HepG2 (cell line): ENCODE results near the gene CACNB4. TPM values are rescaled to one million over a fixed set of nuclear protein-coding genes. Genes with fewer than 3 reads are reported as not detected.

ENCODE experiments used
- ATAC-seq: fragments of 200-7000 bp; cut with Tn5 transposase; 3 replicates; pipeline ENCODE4 v1.9.1; 2020; ENCODE audit warnings: mild to moderate bottlenecking, moderate library complexity
- BruUV-seq: library from RNA; stranded (reverse); fragments of 400-500 nt; replicated peaks from 2 replicates; lab custom pipeline; 2021; lab: Mats Ljungman, UMichigan
- CTCF ChIA-PET: fragments of 300-600 bp; formaldehyde crosslinking; extraction: SDS; loops from one replicate; lab custom pipeline; 2021; ENCODE audit warnings: low total read pairs, inconsistent platforms, low intra/inter-chr PET ratio; lab: Yijun Ruan, JAX
- POLR2A ChIA-PET: fragments of 350-600 bp; sonication (Branson Sonifier 250); formaldehyde crosslinking; loops from one replicate; lab custom pipeline; 2020; ENCODE audit warnings: antibody characterized with exemption, inconsistent platforms; lab: Yijun Ruan, JAX
- DNase-seq: peaks from one replicate; pipeline ENCODE4 v3.0.0-alpha.2; 2015; ENCODE audit warnings: low spot score
- FAIRE-seq: peaks from 3 replicates; lab custom pipeline; 2011; peaks lifted over from hg19 to GRCh38; lab: Jason Lieb, UNC
- H2AFZ ChIP-seq: one replicate; pipeline ENCODE4 v1.6.1; 2011; ENCODE audit warnings: low read length, inconsistent platforms
- H3K27ac ChIP-seq: fragments of 300-600 bp; 3 replicates; pipeline ENCODE4 v1.8.0; 2011; ENCODE audit warnings: mixed run types, mild to moderate bottlenecking, mixed read lengths, low read length, inconsistent platforms; ENCODE audit not compliant: insufficient read depth; ENCODE audit errors: extremely low read length
- H3K27me3 ChIP-seq, 2 experiments: fragments of 200-600 bp in 1 of 2; 2 replicates in 1 of 2; 3 replicates in 1 of 2; pipeline versions ENCODE4 v1.6.0 to v1.8.0; 2011; ENCODE audit warnings: low read length in 2 of 2, mild to moderate bottlenecking in 2 of 2, moderate library complexity in 2 of 2, inconsistent platforms in 1 of 2; ENCODE audit not compliant: insufficient read depth in 2 of 2, control insufficient read depth in 1 of 2
- H3K36me3 ChIP-seq, 2 experiments: fragments of 200-600 bp in 1 of 2; replicated peaks in 1 of 2; 2 replicates in 1 of 2; 3 replicates in 1 of 2; pipeline versions ENCODE4 v1.5.1 to v1.8.0; 2011; ENCODE audit warnings: low read length in 2 of 2, inconsistent platforms in 1 of 2; ENCODE audit not compliant: insufficient read depth in 2 of 2, control insufficient read depth in 1 of 2
- H3K4me1 ChIP-seq: 2 replicates; pipeline ENCODE4 v1.5.1; 2012; ENCODE audit warnings: low read length, inconsistent platforms; ENCODE audit not compliant: insufficient read depth
- H3K4me2 ChIP-seq: 2 replicates; pipeline ENCODE4 v1.6.0; 2011; ENCODE audit warnings: low read depth, low read length, inconsistent platforms
- H3K4me3 ChIP-seq, 3 experiments: fragments of 200-600 bp in 1 of 3; sonication (generic), shearing (Covaris generic) in 1 of 3; replicated peaks in 1 of 3; 2 replicates each; pipeline ENCODE4 v1.5.1; 2011 to 2016; ENCODE audit warnings: low read length in 3 of 3, inconsistent platforms in 2 of 3, low read depth in 2 of 3, mild to moderate bottlenecking in 2 of 3, control low read depth in 1 of 3, mixed read lengths in 1 of 3; ENCODE audit not compliant: insufficient read depth in 1 of 3
- H3K79me2 ChIP-seq: one replicate; pipeline ENCODE4 v1.6.1; 2011; ENCODE audit warnings: low read length, inconsistent platforms; ENCODE audit not compliant: insufficient read depth
- H3K9ac ChIP-seq: 2 replicates; pipeline ENCODE4 v1.6.0; 2011; ENCODE audit warnings: mild to moderate bottlenecking, low read depth, low read length, inconsistent platforms; ENCODE audit not compliant: insufficient read depth
- H3K9me3 ChIP-seq: 2 replicates; pipeline ENCODE4 v1.5.1; 2012; ENCODE audit warnings: mild to moderate bottlenecking, low read length
- H4K20me1 ChIP-seq: 2 replicates; pipeline ENCODE4 v1.6.0; 2011; ENCODE audit warnings: inconsistent platforms, mild to moderate bottlenecking, low read length, moderate library complexity; ENCODE audit not compliant: insufficient read depth
- NR1H2 ChIP-seq: sonication (generic); formaldehyde crosslinking; IDR thresholded peaks from 2 replicates; pipeline ENCODE4 v1.8.1; 2022; ENCODE audit warnings: low read depth, missing genetic modification reagents, borderline replicate concordance
- RBAK ChIP-seq: sonication (generic); formaldehyde crosslinking; IDR thresholded peaks from 2 replicates; pipeline ENCODE4 v1.5.1; 2020; ENCODE audit warnings: mild to moderate bottlenecking, missing genetic modification reagents
- ZFP41 ChIP-seq: sonication (generic); formaldehyde crosslinking; IDR thresholded peaks from 2 replicates; pipeline ENCODE4 v1.4.0; 2020; ENCODE audit warnings: mild to moderate bottlenecking, missing genetic modification reagents, borderline replicate concordance
- ZMAT3 ChIP-seq: sonication (generic); formaldehyde crosslinking; conservative IDR thresholded peaks from 2 replicates; pipeline ENCODE4 v1.7.0; 2021; ENCODE audit warnings: missing genetic modification reagents
- ZNF225 ChIP-seq: sonication (generic); formaldehyde crosslinking; IDR thresholded peaks from 2 replicates; pipeline ENCODE4 v1.4.0; 2020; ENCODE audit warnings: mild to moderate bottlenecking, missing genetic modification reagents
- ZNF430 ChIP-seq: sonication (generic); formaldehyde crosslinking; IDR thresholded peaks from 2 replicates; pipeline ENCODE4 v1.9.0; 2021; ENCODE audit warnings: mild to moderate bottlenecking, missing genetic modification reagents
- WGBS: methylation state at CpG from one replicate; pipeline ENCODE4 v1.1.6; 2017; ENCODE audit warnings: low lambda C conversion rate; 5-methylcytosine and 5-hydroxymethylcytosine counted together
- in situ Hi-C: cut with HindIII; loops from 2 replicates; pipeline ENCODE4 v1.10.0; 2017; ENCODE audit warnings: low pct_unique_long_range_greater_than_20kb; ENCODE audit not compliant: extremely low pct_ligation_motif_present
- intact Hi-C: fragments of 100-400 bp; cut with micrococcal nuclease; formaldehyde crosslinking; loops from one replicate; pipeline ENCODE4 v1.10.0; 2022; ENCODE audit not compliant: unreplicated experiment
- polyA plus RNA-seq, 8 experiments: library from polyadenylated mRNA; depleted of rRNA in 3 of 8; stranded (reverse) in 7 of 8; unstranded in 1 of 8; fragments of >200 nt; fragmentation: Illumina TruSeq in 4 of 8; extraction: Trizol in 4 of 8; gene quantifications; 2 replicates each; pipeline versions ENCODE4 v1.2.1 to v1.2.3, GENCODE V29; 2011 to 2016; ENCODE audit warnings: low read depth in 4 of 8, missing spikeins in 1 of 8, mixed read lengths in 1 of 8; ENCODE audit not compliant: insufficient read depth in 1 of 8
- total RNA-seq, 5 experiments: library from RNA; depleted of rRNA; stranded (reverse); fragments of >200 nt; fragmentation: Illumina TruSeq; extraction: Trizol; gene quantifications; 2 replicates each; pipeline ENCODE4 v1.2.3, GENCODE V29; 2016; ENCODE audit warnings: low read depth in 1 of 5
- TF ChIP-seq, protein P1 (sequence below): sonication (generic); formaldehyde crosslinking; IDR thresholded peaks from 2 replicates; pipeline ENCODE4 v1.4.0; 2020; ENCODE audit warnings: mild to moderate bottlenecking, missing genetic modification reagents
- TF ChIP-seq, protein P2 (sequence below): IDR thresholded peaks from 2 replicates; pipeline ENCODE4 v1.4.0; 2020; ENCODE audit warnings: mild to moderate bottlenecking, missing genetic modification reagents
- TF ChIP-seq, protein P3 (sequence below): sonication (generic); formaldehyde crosslinking; IDR thresholded peaks from 2 replicates; pipeline ENCODE4 v1.5.0; 2020; ENCODE audit warnings: mild to moderate bottlenecking, missing genetic modification reagents
- TF ChIP-seq, protein P4 (sequence below): sonication (generic); formaldehyde crosslinking; conservative IDR thresholded peaks from 2 replicates; pipeline ENCODE4 v1.8.1; 2023; ENCODE audit warnings: missing genetic modification reagents
- TF ChIP-seq, protein P5 (sequence below): sonication (generic); formaldehyde crosslinking; conservative IDR thresholded peaks from 2 replicates; pipeline ENCODE4 v1.4.0; 2020; ENCODE audit warnings: missing genetic modification reagents

Gene CACNB4
- total and polyA plus RNA-seq, 2 of the 13 experiments (the other 11 are each of a cell fraction or from before 2014, with no cell fraction given) = 5.1 to 14.3 TPM

DNA sequence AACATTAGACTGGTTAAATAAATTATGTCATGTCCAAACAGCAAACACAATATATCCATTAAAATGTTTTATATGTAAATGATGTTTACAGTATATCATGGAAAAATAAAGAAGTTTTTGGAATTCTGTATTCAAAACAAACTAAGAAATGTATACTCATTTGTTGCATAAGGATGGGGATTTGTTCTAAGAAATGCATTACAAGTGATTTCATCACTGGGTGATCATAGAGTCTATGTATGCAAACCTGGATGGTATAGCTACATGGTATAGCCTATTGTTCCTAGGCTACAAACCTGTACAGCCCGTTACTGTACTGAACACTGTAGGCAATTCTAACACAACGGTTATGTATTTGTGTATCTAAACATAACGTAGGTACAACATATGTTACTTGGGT lies 305.7 kb downstream of the CACNB4 start:
- Histone ChIP-seq H3K27me3 (no peaks in the 10 kb centered on the region), H3K36me3 (peaks cover 0 to 2% of the 10 kb centered on the region in 2 experiments; a peak in 2 of 5 replicates), H3K4me2 (no peak overlapping the region), H2AFZ (no peak overlapping the region), H3K27ac (no peak overlapping the region), H3K9me3 (no peaks in the 10 kb centered on the region), H3K9ac (no peak overlapping the region), H3K4me1 (no peaks in the 10 kb centered on the region), H3K4me3 (no peak overlapping the region), H3K79me2 (no peaks in the 10 kb centered on the region), H4K20me1 (no peaks in the 10 kb centered on the region; the same call in 1 of the 2 replicates)
- BruUV-seq = no TSS peak
- ChIA-PET CTCF (no interaction called here), POLR2A (interaction anchor here (1.9 kb wide), 1 partner anchor 35 kb away, joined by 4 read pairs; the partner anchor contains the start of gene ARL5A)
- in situ Hi-C loops = no loop called here
- 95% methylated on average over 3 of the region's 3 CpGs for WGBS
- DNase-seq (no peak), FAIRE-seq (no peak), ATAC-seq (peak; percentile 20; the same call in 1 of the 3 replicates)
- intact Hi-C loops = loop anchor here (5.0 kb wide), 1 partner anchor 156 kb away; no protein-coding TSS in a partner anchor
- TF ChIP-seq, protein P1, sequence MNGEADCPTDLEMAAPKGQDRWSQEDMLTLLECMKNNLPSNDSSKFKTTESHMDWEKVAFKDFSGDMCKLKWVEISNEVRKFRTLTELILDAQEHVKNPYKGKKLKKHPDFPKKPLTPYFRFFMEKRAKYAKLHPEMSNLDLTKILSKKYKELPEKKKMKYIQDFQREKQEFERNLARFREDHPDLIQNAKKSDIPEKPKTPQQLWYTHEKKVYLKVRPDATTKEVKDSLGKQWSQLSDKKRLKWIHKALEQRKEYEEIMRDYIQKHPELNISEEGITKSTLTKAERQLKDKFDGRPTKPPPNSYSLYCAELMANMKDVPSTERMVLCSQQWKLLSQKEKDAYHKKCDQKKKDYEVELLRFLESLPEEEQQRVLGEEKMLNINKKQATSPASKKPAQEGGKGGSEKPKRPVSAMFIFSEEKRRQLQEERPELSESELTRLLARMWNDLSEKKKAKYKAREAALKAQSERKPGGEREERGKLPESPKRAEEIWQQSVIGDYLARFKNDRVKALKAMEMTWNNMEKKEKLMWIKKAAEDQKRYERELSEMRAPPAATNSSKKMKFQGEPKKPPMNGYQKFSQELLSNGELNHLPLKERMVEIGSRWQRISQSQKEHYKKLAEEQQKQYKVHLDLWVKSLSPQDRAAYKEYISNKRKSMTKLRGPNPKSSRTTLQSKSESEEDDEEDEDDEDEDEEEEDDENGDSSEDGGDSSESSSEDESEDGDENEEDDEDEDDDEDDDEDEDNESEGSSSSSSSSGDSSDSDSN = no peak
- TF ChIP-seq, protein P2, sequence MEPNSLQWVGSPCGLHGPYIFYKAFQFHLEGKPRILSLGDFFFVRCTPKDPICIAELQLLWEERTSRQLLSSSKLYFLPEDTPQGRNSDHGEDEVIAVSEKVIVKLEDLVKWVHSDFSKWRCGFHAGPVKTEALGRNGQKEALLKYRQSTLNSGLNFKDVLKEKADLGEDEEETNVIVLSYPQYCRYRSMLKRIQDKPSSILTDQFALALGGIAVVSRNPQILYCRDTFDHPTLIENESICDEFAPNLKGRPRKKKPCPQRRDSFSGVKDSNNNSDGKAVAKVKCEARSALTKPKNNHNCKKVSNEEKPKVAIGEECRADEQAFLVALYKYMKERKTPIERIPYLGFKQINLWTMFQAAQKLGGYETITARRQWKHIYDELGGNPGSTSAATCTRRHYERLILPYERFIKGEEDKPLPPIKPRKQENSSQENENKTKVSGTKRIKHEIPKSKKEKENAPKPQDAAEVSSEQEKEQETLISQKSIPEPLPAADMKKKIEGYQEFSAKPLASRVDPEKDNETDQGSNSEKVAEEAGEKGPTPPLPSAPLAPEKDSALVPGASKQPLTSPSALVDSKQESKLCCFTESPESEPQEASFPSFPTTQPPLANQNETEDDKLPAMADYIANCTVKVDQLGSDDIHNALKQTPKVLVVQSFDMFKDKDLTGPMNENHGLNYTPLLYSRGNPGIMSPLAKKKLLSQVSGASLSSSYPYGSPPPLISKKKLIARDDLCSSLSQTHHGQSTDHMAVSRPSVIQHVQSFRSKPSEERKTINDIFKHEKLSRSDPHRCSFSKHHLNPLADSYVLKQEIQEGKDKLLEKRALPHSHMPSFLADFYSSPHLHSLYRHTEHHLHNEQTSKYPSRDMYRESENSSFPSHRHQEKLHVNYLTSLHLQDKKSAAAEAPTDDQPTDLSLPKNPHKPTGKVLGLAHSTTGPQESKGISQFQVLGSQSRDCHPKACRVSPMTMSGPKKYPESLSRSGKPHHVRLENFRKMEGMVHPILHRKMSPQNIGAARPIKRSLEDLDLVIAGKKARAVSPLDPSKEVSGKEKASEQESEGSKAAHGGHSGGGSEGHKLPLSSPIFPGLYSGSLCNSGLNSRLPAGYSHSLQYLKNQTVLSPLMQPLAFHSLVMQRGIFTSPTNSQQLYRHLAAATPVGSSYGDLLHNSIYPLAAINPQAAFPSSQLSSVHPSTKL (CRISPR knock-in tag) = no peak
- no peak for TF ChIP-seq ZMAT3 (CRISPR knock-in tag)
- no peak for TF ChIP-seq ZNF430
- no peak for TF ChIP-seq ZFP41 (CRISPR knock-in tag)
- no peak for TF ChIP-seq RBAK (CRISPR knock-in tag)
- TF ChIP-seq NR1H2 = no peak
- TF ChIP-seq, protein P3, sequence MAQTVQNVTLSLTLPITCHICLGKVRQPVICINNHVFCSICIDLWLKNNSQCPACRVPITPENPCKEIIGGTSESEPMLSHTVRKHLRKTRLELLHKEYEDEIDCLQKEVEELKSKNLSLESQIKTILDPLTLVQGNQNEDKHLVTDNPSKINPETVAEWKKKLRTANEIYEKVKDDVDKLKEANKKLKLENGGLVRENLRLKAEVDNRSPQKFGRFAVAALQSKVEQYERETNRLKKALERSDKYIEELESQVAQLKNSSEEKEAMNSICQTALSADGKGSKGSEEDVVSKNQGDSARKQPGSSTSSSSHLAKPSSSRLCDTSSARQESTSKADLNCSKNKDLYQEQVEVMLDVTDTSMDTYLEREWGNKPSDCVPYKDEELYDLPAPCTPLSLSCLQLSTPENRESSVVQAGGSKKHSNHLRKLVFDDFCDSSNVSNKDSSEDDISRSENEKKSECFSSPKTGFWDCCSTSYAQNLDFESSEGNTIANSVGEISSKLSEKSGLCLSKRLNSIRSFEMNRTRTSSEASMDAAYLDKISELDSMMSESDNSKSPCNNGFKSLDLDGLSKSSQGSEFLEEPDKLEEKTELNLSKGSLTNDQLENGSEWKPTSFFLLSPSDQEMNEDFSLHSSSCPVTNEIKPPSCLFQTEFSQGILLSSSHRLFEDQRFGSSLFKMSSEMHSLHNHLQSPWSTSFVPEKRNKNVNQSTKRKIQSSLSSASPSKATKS = no peak
- TF ChIP-seq, protein P4, sequence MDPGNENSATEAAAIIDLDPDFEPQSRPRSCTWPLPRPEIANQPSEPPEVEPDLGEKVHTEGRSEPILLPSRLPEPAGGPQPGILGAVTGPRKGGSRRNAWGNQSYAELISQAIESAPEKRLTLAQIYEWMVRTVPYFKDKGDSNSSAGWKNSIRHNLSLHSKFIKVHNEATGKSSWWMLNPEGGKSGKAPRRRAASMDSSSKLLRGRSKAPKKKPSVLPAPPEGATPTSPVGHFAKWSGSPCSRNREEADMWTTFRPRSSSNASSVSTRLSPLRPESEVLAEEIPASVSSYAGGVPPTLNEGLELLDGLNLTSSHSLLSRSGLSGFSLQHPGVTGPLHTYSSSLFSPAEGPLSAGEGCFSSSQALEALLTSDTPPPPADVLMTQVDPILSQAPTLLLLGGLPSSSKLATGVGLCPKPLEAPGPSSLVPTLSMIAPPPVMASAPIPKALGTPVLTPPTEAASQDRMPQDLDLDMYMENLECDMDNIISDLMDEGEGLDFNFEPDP (CRISPR knock-in tag) = no peak
- TF ChIP-seq, protein P5, sequence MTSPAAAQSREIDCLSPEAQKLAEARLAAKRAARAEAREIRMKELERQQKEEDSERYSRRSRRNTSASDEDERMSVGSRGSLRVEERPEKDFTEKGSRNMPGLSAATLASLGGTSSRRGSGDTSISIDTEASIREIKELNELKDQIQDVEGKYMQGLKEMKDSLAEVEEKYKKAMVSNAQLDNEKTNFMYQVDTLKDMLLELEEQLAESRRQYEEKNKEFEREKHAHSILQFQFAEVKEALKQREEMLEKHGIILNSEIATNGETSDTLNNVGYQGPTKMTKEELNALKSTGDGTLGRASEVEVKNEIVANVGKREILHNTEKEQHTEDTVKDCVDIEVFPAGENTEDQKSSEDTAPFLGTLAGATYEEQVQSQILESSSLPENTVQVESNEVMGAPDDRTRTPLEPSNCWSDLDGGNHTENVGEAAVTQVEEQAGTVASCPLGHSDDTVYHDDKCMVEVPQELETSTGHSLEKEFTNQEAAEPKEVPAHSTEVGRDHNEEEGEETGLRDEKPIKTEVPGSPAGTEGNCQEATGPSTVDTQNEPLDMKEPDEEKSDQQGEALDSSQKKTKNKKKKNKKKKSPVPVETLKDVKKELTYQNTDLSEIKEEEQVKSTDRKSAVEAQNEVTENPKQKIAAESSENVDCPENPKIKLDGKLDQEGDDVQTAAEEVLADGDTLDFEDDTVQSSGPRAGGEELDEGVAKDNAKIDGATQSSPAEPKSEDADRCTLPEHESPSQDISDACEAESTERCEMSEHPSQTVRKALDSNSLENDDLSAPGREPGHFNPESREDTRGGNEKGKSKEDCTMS (CRISPR knock-in tag) = no peak
- TF ChIP-seq ZNF225 = no peak
